Spleen (tissue), 11 donors: ENCODE results near the gene HAS3. TPM values are rescaled to one million over a fixed set of nuclear protein-coding genes. Genes with fewer than 3 reads are reported as not detected.

Experiments
- DNase-seq: peaks from one replicate; pipeline ENCODE4 v3.0.0-alpha.2; 2020
- H3K27ac ChIP-seq, 8 donors: fragments of 200-600 bp; sonication (generic) in 7 of 8; 1 replicate in 4 of 8; 2 replicates in 4 of 8; pipeline versions ENCODE4 v1.5.0 to v1.8.0; 2016 to 2021; ENCODE audit warnings: inconsistent platforms in 4 of 8, mild to moderate bottlenecking in 4 of 8, moderate library complexity in 1 of 8
- H3K27me3 ChIP-seq, 7 donors: fragments of 200-600 bp; sonication (generic) in 6 of 7; replicated peaks in 1 of 7; 1 replicate in 4 of 7; 2 replicates in 3 of 7; pipeline versions ENCODE4 v1.5.0 to v1.8.0; 2016 to 2021; ENCODE audit warnings: inconsistent platforms in 3 of 7, mild to moderate bottlenecking in 1 of 7
- H3K36me3 ChIP-seq, 6 donors: fragments of 200-600 bp; sonication (generic) in 5 of 6; 1 replicate in 4 of 6; 2 replicates in 2 of 6; pipeline versions ENCODE4 v1.5.0 to v1.8.0; 2016 to 2021; ENCODE audit warnings: inconsistent platforms in 2 of 6
- H3K4me1 ChIP-seq, 6 donors: fragments of 200-600 bp; sonication (generic) in 5 of 6; 1 replicate in 3 of 6; 2 replicates in 3 of 6; pipeline versions ENCODE4 v1.5.0 to v1.8.0; 2016 to 2021; ENCODE audit warnings: inconsistent platforms in 3 of 6
- H3K4me3 ChIP-seq, 8 donors: fragments of 200-600 bp; sonication (generic) in 7 of 8; 1 replicate in 4 of 8; 2 replicates in 4 of 8; pipeline versions ENCODE4 v1.5.0 to v1.8.0; 2016 to 2021; ENCODE audit warnings: inconsistent platforms in 4 of 8, mild to moderate bottlenecking in 4 of 8, moderate library complexity in 2 of 8
- H3K9me3 ChIP-seq, 8 donors: fragments of 200-600 bp; sonication (generic) in 7 of 8; 1 replicate in 4 of 8; 2 replicates in 4 of 8; pipeline versions ENCODE4 v1.5.0 to v1.8.0; 2016 to 2021; ENCODE audit warnings: inconsistent platforms in 4 of 8
- POLR2A ChIP-seq, 3 donors: fragments of 450-650 bp; IDR thresholded peaks; one replicate each; pipeline ENCODE4 v1.5.1; 2017; ENCODE audit warnings: antibody characterized with exemption in 3 of 3, mild to moderate bottlenecking in 1 of 3
- POLR2AphosphoS5 ChIP-seq, 3 donors: sonication (generic); formaldehyde crosslinking; IDR thresholded peaks; one replicate each; pipeline ENCODE4 v1.5.1; 2017; ENCODE audit warnings: antibody characterized with exemption in 3 of 3
- whole genome bisulfite sequencing, 5 donors: extraction: QIAGEN DNeasy Blood & Tissue Kit in 3 of 5; methylation state at CpG; one replicate each; pipeline versions ENCODE4 v1.1.5 to v1.1.7; 2013 to 2018; 5-methylcytosine and 5-hydroxymethylcytosine counted together
- intact Hi-C: fragments of 100-400 bp; cut with DNase I; formaldehyde crosslinking; loops from one replicate; pipeline ENCODE4 v1.15.0; 2023; ENCODE audit warnings: low total_unique reads
- polyA plus RNA-seq, 3 donors: library from polyadenylated mRNA; stranded (reverse); fragments of 200-250 nt; gene quantifications; one replicate each; pipeline ENCODE4 v1.2.1, GENCODE V29; 2013
- total RNA-seq, 7 donors: library from RNA; depleted of rRNA in 3 of 7; stranded (reverse); fragments of >200 nt in 3 of 7; fragmentation: NEBNext Ultra II Directional in 4 of 7; extraction: Animal tissue kit (Norgen Biotek cat#: 25700) in 4 of 7; gene quantifications; one replicate each; pipeline versions ENCODE4 v1.1.0 to v1.2.1, GENCODE V29; 2016 to 2021
- TF ChIP-seq, protein P1 (sequence below), 11 experiments: fragments of 200-600 bp in 7 of 11; fragments of 450-650 bp in 4 of 11; sonication (generic) in 4 of 11; IDR thresholded peaks in 8 of 11; conservative IDR thresholded peaks in 3 of 11; 1 replicate in 7 of 11; 2 replicates in 4 of 11; pipeline versions ENCODE4 v1.4.0 to v1.8.0; 2016 to 2021; ENCODE audit warnings: antibody characterized with exemption in 11 of 11, inconsistent platforms in 4 of 11, mild to moderate bottlenecking in 1 of 11
- donor health status: healthy with polysubstance abuse.
- donor health status: DM: no; HTN: no; CAD: no; lungs with moderate emphysema.
- donor health status: DM: no; HTN: no; CAD: no.
- donor health status: Bipolar disorder and iron deficiency.
- donor health status: healthy.
- donor health status: DM: no; HTN: no; CAD: no.
- donor health status: DM: yes; HTN: yes; CAD: no.

The HAS3 gene
- total and polyA plus RNA-seq, 10 donors, result 0.51 to 2.0 (median 0.73) TPM

- DNase-seq, result no peak
- no peak overlapping the region for H3K27ac ChIP-seq
- H3K27me3 ChIP-seq, result no peaks in the 10 kb centered on the region
- no peaks in the 10 kb centered on the region for H3K4me1 ChIP-seq
- H3K9me3 ChIP-seq, result no peaks in the 10 kb centered on the region
- H3K4me3 ChIP-seq, result no peak overlapping the region
- intact Hi-C loops, result no loop called here
- WGBS, 5 donors, result 86 to 93% (median 91%) methylated on average over 2 of the region's 2 CpGs
- peaks cover 0 to 37% (median 15%) of the 10 kb centered on the region in 6 donors for H3K36me3 ChIP-seq
- TF ChIP-seq POLR2AphosphoS5 (IDR thresholded peaks at IDR 0.05) (no peak), POLR2A (IDR thresholded peaks at IDR 0.05) (no peak)
- TF ChIP-seq, protein P1, sequence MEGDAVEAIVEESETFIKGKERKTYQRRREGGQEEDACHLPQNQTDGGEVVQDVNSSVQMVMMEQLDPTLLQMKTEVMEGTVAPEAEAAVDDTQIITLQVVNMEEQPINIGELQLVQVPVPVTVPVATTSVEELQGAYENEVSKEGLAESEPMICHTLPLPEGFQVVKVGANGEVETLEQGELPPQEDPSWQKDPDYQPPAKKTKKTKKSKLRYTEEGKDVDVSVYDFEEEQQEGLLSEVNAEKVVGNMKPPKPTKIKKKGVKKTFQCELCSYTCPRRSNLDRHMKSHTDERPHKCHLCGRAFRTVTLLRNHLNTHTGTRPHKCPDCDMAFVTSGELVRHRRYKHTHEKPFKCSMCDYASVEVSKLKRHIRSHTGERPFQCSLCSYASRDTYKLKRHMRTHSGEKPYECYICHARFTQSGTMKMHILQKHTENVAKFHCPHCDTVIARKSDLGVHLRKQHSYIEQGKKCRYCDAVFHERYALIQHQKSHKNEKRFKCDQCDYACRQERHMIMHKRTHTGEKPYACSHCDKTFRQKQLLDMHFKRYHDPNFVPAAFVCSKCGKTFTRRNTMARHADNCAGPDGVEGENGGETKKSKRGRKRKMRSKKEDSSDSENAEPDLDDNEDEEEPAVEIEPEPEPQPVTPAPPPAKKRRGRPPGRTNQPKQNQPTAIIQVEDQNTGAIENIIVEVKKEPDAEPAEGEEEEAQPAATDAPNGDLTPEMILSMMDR (IDR thresholded peaks at IDR 0.05 in 8 of 11, conservative IDR thresholded peaks at IDR 0.05 in 3 of 11), result no peak
Measured at GRCh38 chr16:69084289-69084688, 21.2 kb upstream of the HAS3 start.

- Histone ChIP-seq H3K27ac (no peak overlapping the region), H3K27me3 (no peaks in the 10 kb centered on the region), H3K4me1 (no peaks in the 10 kb centered on the region), H3K9me3 (no peaks in the 10 kb centered on the region), H3K36me3 (peaks cover 0 to 37% (median 15%) of the 10 kb centered on the region in 6 donors), H3K4me3 (no peak overlapping the region)
- TF ChIP-seq, protein P1 (IDR thresholded peaks at IDR 0.05 in 8 of 11, conservative IDR thresholded peaks at IDR 0.05 in 3 of 11), result no peak
- TF ChIP-seq POLR2A (IDR thresholded peaks at IDR 0.05), result no peak
- TF ChIP-seq POLR2AphosphoS5 (IDR thresholded peaks at IDR 0.05), result no peak
- WGBS, 5 donors, result 75 to 83% (median 82%) methylated on average over 5 of the region's 5 CpGs
- no peak for DNase-seq
- intact Hi-C loops, result no loop called here
Measured at GRCh38 chr16:69085032-69085695, 20.3 kb upstream of the HAS3 start.

DNA sequence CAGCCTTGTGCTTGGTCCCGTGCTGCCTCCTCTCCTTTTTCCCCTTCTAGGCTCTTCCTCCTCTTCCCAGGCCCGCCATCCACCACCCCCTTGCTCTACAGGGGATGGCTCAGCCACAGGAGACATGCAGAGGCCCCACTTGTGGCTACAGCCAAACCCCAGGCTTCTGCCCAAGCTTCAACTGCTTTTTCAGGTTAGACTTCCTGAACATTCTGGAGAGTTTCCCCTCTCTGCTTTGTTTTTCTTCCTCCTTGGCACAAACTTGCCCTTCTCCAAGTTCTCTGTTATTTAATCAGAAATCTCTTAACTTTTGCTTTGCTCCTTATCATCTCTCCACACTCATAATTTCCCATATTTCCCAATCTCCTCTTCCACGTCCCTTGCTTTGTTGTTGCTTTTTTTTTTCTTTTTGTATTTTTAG lies 18.3 kb upstream of the HAS3 start:
- TF ChIP-seq POLR2A (IDR thresholded peaks at IDR 0.05) (no peak), POLR2AphosphoS5 (IDR thresholded peaks at IDR 0.05) (no peak)
- TF ChIP-seq, protein P1 (IDR thresholded peaks at IDR 0.05 in 8 of 11, conservative IDR thresholded peaks at IDR 0.05 in 3 of 11), result no peak
- DNase-seq, result no peak

DNA sequence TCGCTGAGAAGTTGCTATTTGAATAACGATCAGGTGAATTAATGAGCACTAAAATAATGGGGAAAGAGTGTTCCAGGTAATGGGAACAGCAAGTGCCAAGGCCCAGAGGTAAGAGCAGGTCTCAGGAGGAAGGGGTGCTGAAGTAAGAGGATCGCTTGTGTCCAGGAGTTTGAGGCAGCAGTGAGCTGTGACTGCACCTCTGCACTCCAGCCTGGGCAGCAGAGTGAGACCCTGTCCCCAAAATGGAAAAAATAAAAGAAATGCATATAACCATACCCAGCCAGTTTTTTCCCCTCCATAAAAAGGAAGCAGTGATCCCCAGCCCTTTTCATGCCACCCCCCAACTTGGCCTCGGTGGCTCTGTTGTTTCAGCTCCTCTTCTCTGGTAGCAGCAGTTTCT lies 16.8 kb upstream of the HAS3 start:
- H3K27me3 ChIP-seq, result no peaks in the 10 kb centered on the region
- no peak overlapping the region for H3K4me3 ChIP-seq
- WGBS, 5 donors, result 74 to 87% (median 79%) methylated on average over 4 of the region's 4 CpGs
- H3K36me3 ChIP-seq, result peaks cover 0 to 28% (median 10%) of the 10 kb centered on the region in 6 donors
- TF ChIP-seq, protein P1 (IDR thresholded peaks at IDR 0.05 in 8 of 11, conservative IDR thresholded peaks at IDR 0.05 in 3 of 11), result no peak
- no peak for TF ChIP-seq POLR2AphosphoS5 (IDR thresholded peaks at IDR 0.05)
- no peak for TF ChIP-seq POLR2A (IDR thresholded peaks at IDR 0.05)
- intact Hi-C loops, result no loop called here
- H3K9me3 ChIP-seq, result no peaks in the 10 kb centered on the region
- no peak for DNase-seq
- H3K27ac ChIP-seq, result no peak overlapping the region
- H3K4me1 ChIP-seq, result no peaks in the 10 kb centered on the region

More for the DNA sequence above, 18.3 kb upstream of the HAS3 start:
- Histone ChIP-seq H3K36me3 (peaks cover 0 to 37% (median 15%) of the 10 kb centered on the region in 6 donors), H3K4me3 (no peak overlapping the region), H3K9me3 (no peaks in the 10 kb centered on the region), H3K27me3 (no peaks in the 10 kb centered on the region), H3K27ac (no peak overlapping the region), H3K4me1 (no peaks in the 10 kb centered on the region)
- intact Hi-C loops, result no loop called here
- 27 to 55% (median 38%) methylated on average over 3 of the region's 3 CpGs for WGBS, 5 donors
